ENCODE measurements around the gene STK31. TPM values are rescaled to one million over a fixed set of nuclear protein-coding genes. Genes with fewer than 3 reads are reported as not detected.

The STK31 gene
- polyA plus RNA-seq, 1 donor (not counting 4 experiments of a cell fraction or from before 2014, with no cell fraction given): 0.01 TPM

GRCh38 chr7:23852988-23853387 is 143.0 kb downstream of the STK31 start:
- dilution Hi-C loops (cut with MboI; ENCODE audit: extremely low pct_ligation_motif_present, low sequenced_read_pairs): no loop called here
- no peak overlapping the region for H3K9ac ChIP-seq (ENCODE audit: control insufficient read depth, extremely low read depth, insufficient read depth, low read length)

GRCh38 chr7:23863209-23863787 is 153.3 kb downstream of the STK31 start:
- dilution Hi-C loops (cut with MboI; ENCODE audit: extremely low pct_ligation_motif_present, low sequenced_read_pairs): no loop called here
- no peaks in the 10 kb centered on the region for H3K9me3 ChIP-seq (ENCODE audit: control insufficient read depth, low read depth, low read length)
- H3K27ac ChIP-seq (ENCODE audit: control insufficient read depth, insufficient read depth, low read length): no peak overlapping the region
- H3K79me2 ChIP-seq (ENCODE audit: control insufficient read depth, insufficient read depth, low read length): no peaks in the 10 kb centered on the region
- FAIRE-seq (no peak), DNase-seq (ENCODE audit: low read depth, low spot score) (no peak)
- no peak overlapping the region for H3K4me2 ChIP-seq (ENCODE audit: control insufficient read depth, extremely low read depth, insufficient read depth, low read depth, low read length)
- H3K4me1 ChIP-seq (ENCODE audit: control insufficient read depth, extremely low read depth, insufficient read depth, low read length): no peaks in the 10 kb centered on the region
- no peak overlapping the region for H3K9ac ChIP-seq (ENCODE audit: control insufficient read depth, extremely low read depth, insufficient read depth, low read length)
- no peaks in the 10 kb centered on the region for H4K20me1 ChIP-seq (ENCODE audit: control insufficient read depth, extremely low read depth, insufficient read depth, low read length)
- H3K27me3 ChIP-seq (ENCODE audit: control insufficient read depth, extremely low read depth, insufficient read depth, low read length): no peaks in the 10 kb centered on the region
- peak; percentile 63 to 75 (median 68) for TF ChIP-seq CTCF (optimal IDR thresholded peaks at IDR 0.05 in 1 of 3, IDR thresholded peaks at IDR 0.05 in 1 of 3, conservative IDR thresholded peaks at IDR 0.05 in 1 of 3; ENCODE audit: extremely low read depth in 1 of 3, insufficient read depth in 2 of 3, low read length in 3 of 3)
- no peak for TF ChIP-seq EZH2 (IDR thresholded peaks at IDR 0.05; ENCODE audit: low read length)
- no peak overlapping the region for H3K4me3 ChIP-seq (ENCODE audit: control insufficient read depth in 2 of 3, extremely low read depth in 1 of 3, insufficient read depth in 2 of 3, low read depth in 1 of 3, low read length in 3 of 3)
- H3K36me3 ChIP-seq (ENCODE audit: control insufficient read depth in 2 of 2, extremely low read depth in 1 of 2, insufficient read depth in 2 of 2, low read length in 2 of 2): no peaks in the 10 kb centered on the region
- H2AFZ ChIP-seq (ENCODE audit: control insufficient read depth, low read length): no peak overlapping the region
- H3K9me1 ChIP-seq (ENCODE audit: control insufficient read depth, extremely low read depth, insufficient read depth, low read length): no peaks in the 10 kb centered on the region

More at GRCh38 chr7:23852988-23853387, 143.0 kb downstream of the STK31 start:
- Histone ChIP-seq H3K36me3 (ENCODE audit: control insufficient read depth in 2 of 2, extremely low read depth in 1 of 2, insufficient read depth in 2 of 2, low read length in 2 of 2) (no peaks in the 10 kb centered on the region), H3K27ac (ENCODE audit: control insufficient read depth, insufficient read depth, low read length) (no peak overlapping the region), H3K4me1 (ENCODE audit: control insufficient read depth, extremely low read depth, insufficient read depth, low read length) (no peaks in the 10 kb centered on the region), H2AFZ (ENCODE audit: control insufficient read depth, low read length) (no peak overlapping the region), H4K20me1 (ENCODE audit: control insufficient read depth, extremely low read depth, insufficient read depth, low read length) (no peaks in the 10 kb centered on the region), H3K79me2 (ENCODE audit: control insufficient read depth, insufficient read depth, low read length) (no peaks in the 10 kb centered on the region), H3K27me3 (ENCODE audit: control insufficient read depth, extremely low read depth, insufficient read depth, low read length) (no peaks in the 10 kb centered on the region), H3K4me2 (ENCODE audit: control insufficient read depth, extremely low read depth, insufficient read depth, low read depth, low read length) (no peak overlapping the region), H3K9me1 (ENCODE audit: control insufficient read depth, extremely low read depth, insufficient read depth, low read length) (no peaks in the 10 kb centered on the region), H3K9me3 (ENCODE audit: control insufficient read depth, low read depth, low read length) (no peaks in the 10 kb centered on the region), H3K4me3 (ENCODE audit: control insufficient read depth in 2 of 3, extremely low read depth in 1 of 3, insufficient read depth in 2 of 3, low read depth in 1 of 3, low read length in 3 of 3) (no peak overlapping the region)
- no peak for TF ChIP-seq CTCF (optimal IDR thresholded peaks at IDR 0.05 in 1 of 3, IDR thresholded peaks at IDR 0.05 in 1 of 3, conservative IDR thresholded peaks at IDR 0.05 in 1 of 3; ENCODE audit: extremely low read depth in 1 of 3, insufficient read depth in 2 of 3, low read length in 3 of 3)
- TF ChIP-seq EZH2 (IDR thresholded peaks at IDR 0.05; ENCODE audit: low read length): no peak
- FAIRE-seq (no peak), DNase-seq (ENCODE audit: low read depth, low spot score) (no peak)
